Cerebellar nuclear complex (tissue), 1 donor: ENCODE measurements around the gene BCL2L14.

Experiments
- DNase-seq, 2 experiments: peaks; one replicate each; lab custom pipeline; 2025; lab: John Stamatoyannopoulos, UW

The BCL2L14 gene

DNA sequence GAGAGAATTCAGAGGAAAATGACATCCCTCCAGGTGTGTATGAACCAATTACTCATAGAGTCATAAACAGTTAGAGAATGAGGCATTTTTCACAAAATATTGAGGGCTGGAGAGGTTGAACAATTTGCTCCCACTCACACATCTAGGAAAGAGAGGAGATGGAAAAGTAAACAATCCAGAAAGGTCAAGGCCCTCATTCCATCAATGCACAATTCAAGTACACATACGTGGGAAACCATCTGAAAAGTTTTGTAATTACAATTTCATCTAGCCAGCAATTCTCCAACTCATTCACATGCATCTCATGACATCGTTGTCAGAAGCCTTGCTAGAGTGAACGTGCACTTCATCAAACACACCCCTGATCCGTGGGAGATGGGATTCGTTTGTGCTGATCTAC lies 15.7 kb upstream of the BCL2L14 start:
- DNase-seq, result no peak

DNA sequence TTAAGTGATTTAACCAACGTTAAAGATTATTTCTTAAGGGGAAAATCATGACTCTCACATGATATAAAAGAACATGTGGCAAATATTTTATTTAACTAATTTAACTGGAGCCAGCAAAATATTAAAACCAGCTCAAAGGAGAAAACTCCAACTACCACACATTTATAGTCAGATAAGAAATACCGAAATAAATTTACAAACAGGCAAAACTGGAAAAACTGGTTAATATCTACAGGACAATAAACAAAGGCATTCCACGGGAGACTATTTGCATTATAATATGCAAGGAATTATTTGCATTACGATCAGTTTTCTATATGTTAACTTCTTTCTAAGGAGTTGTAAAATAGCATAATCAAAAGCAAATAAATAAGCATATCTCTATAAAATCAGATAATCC lies 13.8 kb upstream of the BCL2L14 start:
- DNase-seq, result no peak

DNA sequence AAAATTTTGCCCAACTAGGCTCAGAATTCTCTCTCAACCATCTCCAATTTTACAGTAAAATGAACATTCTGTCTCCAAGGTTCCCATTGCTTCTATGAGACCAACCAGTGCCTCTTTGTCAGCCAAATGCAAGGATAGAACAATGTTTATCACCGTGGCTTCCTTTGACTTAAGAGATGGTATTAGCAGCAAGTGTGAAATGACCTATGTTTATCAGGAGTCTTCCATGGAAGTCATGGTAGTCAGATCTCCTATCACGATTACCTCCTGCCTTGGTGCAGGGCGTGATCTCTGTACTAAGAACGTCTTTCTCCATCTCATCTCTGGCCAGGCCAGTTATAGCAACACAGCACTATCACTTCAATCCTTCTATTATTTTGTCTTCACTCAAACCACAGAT lies 6.1 kb upstream of the BCL2L14 start:
- no peak for DNase-seq

DNA sequence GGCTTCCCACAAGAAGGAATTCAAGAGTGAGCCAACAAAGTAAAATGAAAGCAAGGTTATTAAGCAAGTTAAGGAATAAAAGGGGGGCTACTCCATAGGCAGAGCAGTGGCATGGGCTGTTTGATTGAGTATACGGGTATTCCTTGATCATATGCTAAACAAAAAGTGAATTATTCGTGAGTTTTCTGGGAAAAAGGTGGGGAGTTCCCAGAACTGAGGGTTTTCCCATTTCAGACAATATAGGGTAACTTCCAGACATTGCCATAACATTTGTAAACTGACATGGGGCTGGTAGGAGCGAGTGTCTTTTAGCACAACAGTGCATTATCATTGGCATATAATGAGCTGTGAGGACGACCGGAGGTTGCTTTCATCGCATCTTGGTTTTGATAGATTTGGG lies 2.0 kb upstream of the BCL2L14 start:
- no peak for DNase-seq

DNA sequence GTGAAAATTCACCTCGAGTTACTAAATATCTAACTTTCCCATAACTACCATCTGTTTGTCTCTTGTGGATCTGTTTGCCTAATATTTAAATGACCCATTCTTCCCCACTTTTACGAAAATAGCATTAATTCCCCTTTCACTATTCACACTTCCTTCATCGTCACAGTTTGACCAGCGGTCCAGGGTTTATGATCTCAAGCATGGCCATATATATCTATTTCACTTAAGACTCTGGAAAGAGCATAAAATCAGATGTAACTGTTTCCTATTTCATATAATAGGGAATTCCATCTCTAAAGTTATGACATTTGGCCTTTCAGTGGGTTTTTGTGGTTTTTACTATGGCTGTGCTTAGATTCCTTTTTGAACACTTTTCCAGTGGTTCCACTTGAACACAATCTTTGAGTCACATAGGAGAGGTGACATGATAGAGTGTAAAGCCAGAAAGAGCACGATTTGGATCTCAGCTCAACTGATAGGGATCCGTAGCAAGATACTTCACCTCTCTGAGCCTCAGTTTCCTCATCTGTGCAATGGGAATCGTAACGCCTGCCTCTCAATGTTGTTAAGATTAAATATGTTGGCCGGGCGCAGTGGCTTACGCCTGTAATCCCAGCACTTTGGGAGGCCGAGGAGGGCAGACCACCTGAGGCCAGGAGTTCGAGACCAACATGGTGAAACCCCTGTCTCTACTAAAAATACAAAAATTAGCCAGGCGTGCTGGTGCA lies 754 bp upstream of the BCL2L14 start:
- DNase-seq, result no peak

DNA sequence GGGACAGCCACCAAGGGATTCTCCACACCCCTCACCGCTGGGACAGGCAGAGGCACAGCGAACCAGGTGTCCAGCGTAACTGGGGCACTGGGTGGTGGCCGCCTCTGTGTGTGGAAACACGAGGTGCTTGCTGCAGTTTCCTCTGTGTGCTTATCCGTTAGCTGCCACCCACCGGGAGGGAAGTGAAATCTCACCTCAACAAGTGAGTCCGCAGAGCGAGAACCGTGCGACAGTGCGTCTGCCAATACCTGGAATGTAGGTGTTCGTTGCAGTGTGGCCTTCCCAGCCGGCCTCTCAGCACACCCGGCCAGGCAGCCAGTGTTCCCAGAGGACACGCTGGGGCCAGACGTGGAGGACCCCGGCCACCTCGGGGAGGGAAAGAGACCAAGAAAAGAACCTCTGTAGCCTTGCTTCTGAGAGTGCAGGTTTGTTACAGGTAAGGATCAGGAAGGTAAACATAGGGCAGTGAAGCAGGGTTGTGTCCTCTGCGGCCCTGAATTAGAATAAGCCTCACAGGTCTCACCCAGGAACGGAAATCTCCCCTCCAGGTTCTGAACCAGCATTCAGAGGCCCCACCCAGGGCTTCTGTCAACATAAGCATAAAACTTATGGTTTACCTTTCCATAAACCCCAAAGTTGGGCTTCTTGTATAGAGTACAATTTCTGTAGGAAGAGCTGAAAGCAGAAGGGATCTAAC lies 1.5 kb downstream of the BCL2L14 start:
- DNase-seq, result no peak

DNA sequence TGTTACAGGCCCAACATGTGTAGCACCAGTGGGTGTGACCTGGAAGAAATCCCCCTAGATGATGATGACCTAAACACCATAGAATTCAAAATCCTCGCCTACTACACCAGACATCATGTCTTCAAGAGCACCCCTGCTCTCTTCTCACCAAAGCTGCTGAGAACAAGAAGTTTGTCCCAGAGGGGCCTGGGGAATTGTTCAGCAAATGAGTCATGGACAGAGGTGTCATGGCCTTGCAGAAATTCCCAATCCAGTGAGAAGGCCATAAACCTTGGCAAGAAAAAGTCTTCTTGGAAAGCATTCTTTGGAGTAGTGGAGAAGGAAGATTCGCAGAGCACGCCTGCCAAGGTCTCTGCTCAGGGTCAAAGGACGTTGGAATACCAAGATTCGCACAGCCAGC lies 8.6 kb downstream of the BCL2L14 start:
- no peak for DNase-seq

DNA sequence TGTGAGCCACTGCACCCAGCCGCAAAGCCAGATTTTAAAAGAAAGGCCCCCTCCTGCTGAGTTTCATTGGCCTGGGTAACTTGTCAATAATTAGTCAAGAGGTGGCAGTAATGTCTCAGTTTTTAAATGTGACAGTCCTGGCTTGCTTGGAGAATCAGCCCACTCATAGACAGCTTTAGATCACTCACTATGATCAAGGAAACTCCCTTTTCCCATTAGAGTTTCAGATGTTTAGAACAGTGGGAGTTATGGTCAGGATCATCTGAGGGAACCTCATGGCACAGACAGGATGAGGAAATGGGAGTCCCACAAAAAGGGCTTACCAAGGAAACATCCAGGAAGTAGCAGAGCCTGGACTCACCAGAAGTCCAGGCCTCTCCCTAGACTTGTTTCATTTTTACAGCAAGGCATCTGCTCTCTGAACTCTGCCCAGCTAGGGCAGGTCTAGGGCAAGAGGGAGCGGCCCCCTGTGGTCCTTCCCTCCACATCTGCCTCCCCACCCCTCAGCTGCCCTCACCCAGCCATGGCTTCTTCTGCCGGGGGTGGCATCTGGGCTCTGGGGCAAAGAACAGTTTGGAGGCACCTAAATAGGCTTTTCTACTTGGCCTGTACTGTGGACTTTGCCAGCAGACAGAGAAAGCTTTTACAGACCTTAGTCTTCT lies 11.2 kb downstream of the BCL2L14 start:
- no peak for DNase-seq

DNA sequence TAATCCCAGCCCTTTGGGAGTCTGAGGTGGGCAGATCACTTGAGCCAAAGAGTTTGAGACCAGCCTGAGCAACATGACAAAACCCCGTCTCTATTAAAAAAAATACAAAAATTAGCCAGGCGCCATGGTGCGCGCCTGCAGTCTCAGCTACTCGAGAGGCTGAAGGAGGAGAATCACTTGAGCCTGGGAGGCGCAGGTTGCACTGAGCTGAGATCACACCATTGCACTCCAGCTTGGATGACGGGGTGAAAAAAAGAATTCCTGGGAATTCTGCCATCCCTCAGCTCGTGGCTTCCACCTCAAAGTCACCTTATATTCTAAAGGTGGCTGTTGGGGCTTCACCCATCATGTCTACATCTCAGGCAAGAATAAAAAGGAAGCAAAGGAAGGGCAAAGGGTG lies 12.9 kb downstream of the BCL2L14 start:
- DNase-seq, result no peak

DNA sequence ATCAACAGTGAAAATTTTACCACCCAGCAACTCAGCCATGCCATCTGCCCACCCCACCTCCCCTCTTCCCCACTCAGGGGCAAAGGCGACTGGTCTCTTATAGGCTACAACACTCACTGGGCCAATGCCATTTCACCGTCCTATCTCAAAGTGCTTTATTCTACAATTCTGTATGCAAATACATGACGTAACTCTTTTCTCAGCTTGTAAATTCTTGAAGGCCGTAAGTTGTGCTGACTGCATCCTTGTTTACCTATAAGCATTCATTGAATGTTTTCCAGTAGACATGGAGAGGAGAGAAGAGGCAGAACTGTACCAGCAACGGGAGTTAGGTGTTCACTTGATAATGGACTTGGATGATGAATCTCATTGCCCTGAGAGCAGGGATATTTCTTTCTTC lies 15.6 kb downstream of the BCL2L14 start:
- no peak for DNase-seq

DNA sequence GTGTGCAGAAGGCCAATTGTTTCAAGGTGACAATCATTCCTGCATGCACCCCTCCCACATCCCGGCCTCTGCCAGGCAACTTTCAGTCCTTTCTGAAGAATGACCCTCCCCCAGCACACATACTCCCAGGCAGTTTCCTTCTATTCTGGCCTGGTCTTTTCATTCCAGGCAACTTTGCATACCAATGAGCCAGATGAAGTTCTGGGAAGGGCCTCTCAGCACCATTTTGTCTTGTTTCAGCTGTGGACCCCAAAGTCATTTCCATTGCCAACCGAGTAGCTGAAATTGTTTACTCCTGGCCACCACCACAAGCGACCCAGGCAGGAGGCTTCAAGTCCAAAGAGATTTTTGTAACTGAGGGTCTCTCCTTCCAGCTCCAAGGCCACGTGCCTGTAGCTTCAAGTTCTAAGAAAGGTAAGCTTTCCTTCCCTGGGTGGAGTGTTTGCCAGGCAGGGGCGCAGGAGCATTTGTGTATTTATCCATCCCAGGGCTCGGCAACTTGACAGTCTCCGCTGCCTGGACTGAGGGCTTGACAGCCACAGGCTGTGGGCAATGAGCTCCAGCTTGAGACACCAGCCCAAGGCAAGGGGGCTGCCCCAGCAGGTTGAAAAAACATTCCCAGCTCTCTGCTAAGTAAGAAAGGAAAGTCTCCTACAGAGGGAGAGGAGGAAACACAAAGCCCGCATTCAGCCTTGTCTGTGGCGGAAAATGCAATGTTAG lies 16.4 kb downstream of the BCL2L14 start:
- no peak for DNase-seq

DNA sequence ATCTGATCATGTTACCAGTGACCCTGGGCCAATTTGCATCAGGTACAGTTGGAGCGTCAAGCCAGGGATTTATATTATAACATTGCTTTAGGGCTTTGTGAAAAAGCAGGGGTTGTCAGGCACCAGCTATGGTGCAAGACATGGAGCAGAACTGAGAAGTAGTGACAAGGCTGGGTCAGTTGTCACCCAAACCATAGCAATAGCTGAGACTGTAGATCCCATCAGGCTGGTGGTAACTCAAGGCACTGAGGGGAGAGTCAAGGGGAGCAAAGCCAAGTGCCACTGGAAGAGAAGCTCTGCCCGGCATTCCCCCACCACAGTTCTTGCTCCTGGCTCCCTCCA lies 16.9 kb downstream of the BCL2L14 start:
- no peak for DNase-seq

DNA sequence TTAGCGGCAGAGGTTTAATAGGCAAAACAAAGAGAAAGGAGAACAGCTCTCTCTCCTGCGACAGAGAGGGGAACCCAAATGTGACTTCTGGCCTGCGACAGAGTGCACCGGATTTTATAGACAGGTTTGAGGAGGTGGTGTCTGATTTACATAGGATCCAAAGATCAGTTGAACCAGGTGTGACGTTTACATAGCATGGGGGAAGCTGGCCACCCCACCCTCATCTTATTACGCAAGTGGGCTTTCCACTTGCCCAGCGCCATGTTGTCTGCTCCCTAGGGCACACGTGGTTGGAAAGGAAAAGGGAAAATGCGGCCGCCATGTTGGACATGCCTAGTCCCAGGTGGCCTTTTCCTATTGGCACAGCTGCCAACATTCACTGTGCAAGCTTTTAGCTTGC lies 17.4 kb downstream of the BCL2L14 start:
- DNase-seq, result no peak

DNA sequence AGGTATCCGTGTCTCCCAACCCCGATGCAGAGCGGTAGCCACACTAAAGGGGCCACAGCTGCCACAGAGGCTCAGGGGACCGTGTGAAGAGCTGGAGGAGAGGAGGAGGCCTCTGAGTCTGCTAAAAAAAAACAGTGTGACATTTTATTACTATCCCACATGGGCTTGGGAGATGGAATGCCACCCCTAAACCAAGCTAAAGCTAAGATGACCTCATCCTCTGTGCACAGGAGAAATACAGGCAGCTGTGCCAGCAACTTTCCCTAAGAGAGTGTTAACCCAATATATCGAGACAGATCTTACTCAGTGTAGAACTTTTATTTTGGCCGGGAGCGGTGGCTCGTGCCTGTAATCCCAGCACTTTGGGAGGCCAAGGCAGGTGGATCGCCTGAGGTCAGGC lies 18.0 kb downstream of the BCL2L14 start:
- no peak for DNase-seq

DNA sequence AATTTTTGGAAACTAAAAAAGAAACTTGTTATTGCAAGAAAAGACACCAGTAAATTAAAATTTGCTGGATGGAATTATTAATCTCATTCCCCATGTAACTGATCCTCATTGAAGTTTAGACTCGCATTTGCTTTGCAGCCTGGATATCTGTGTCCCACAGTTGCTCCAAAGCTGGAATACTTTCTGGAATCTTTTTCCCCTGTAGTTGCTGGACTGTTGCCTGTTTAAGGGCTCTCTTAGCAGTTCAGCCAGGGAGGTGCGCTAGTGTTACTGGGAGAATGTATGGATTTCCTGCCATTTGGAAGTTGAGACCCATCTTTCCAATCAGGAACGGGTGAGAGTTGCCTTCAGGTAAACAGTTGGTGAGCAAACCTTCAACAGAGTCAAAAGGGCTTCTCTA lies 20.3 kb downstream of the BCL2L14 start:
- no peak for DNase-seq

DNA sequence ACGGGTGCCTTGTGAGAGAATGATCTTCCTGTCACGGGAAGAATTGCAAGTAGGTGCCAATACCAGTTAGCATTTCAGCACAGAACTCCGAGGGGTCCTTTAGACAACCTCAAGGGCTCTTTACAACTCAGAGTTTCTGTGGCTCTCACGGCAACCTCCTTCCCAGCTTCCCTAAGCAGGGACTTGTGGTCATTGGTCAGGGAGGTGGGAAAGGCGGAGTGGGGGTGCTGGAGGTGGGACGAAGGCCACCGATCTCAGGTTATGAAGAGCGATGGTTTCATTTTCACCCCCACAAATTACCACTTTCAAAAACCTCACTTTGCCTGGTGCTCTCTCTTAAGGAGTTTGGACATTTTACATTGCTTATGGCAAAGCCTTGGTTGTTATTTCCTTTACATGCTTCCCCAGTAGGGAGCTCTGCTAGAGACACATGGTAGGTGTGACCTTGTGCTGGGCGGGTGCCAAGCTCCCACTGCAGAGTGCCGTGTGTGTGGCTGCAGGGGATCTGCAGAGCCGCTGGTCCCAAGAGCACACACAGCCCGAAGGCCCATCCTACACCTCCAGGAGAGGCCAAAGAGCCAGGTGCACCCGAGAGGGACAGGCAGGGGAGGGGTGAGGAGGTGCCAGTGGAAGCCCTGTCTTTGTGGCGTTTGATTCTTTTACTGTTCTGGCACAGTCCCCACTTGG lies 21.4 kb downstream of the BCL2L14 start:
- DNase-seq, result no peak

DNA sequence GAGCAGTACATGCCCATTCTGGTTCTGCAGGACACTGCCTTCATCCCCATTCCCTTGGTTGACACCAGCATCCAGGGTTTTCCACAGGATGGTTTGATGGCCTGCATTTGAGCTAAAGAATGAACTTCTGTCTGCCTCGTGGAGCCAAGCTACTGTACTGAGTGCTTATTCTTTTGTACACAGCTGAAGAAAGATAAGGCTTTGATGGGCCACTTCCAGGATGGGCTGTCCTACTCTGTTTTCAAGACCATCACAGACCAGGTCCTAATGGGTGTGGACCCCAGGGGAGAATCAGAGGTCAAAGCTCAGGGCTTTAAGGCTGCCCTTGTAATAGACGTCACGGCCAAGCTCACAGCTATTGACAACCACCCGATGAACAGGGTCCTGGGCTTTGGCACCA lies 23.7 kb downstream of the BCL2L14 start:
- no peak for DNase-seq

DNA sequence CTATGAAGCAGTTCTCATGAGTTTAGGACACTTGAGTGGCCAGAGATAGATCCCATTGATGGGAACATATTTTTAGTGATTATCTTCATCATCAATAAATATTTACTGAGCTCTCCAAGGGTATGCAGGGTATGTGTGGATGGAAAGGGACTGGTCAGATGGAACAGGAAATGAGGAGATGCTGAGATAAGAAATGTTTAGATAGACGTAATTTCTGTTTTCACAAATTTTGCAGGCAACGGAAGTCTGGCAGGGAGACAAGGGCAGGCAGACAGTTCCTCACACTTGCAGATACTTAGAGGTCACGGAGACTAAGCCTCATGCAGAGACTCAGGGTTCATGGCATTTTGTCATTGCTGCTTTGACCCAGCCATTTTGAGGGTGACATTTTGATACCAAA lies 24.3 kb downstream of the BCL2L14 start:
- no peak for DNase-seq

DNA sequence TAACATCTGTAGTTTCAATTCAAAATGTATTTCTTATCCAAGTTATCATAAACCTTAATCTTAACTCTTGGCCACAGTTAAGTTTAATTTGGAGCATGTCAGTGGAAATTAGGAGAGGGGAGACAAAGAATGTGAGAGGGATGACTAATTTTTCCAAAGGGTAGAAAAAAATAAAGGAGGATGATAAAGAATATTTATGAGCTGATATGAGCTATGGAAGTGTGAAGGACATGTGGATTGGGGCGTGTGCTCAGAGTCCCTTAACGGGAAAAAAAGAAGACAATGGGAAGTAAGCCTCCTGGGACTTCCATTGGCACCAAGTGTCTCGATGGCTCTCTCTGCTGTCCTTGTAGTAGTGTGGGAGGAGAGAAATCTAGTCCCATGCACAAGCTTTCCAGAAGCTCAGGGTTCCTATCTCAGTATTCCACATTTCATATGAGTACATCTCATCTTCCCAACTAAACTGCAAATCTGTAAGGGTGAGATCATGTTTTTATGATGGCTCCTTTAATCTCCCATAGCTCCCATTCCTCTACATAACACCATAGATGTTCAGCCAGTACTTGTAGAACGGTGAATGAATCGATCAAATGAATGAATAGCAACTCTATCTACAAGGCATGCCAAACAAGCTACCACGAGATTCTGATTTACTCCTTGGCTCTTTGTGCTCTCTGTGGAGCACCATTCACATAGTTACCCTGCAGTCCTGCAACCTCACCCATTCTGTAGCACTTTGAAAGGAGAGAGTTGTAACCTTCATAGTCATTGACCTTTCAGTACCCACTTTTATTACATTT lies 27.4 kb downstream of the BCL2L14 start:
- no peak for DNase-seq

DNA sequence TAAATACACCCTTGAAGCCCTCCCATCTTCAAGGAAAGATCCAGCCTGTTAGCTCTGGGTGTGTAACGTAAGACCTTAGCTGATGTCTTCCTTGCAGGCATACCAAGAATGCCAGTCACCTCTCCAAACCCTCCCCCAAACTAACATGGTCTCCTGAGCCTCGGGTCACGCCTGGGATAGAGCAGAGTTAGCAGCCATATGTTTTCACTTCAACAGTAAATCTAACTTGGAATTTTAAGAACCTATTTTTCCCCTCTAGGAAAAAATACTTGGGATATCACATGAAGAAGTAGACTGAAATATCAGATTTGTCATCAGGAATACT lies 27.9 kb downstream of the BCL2L14 start:
- no peak for DNase-seq

DNA sequence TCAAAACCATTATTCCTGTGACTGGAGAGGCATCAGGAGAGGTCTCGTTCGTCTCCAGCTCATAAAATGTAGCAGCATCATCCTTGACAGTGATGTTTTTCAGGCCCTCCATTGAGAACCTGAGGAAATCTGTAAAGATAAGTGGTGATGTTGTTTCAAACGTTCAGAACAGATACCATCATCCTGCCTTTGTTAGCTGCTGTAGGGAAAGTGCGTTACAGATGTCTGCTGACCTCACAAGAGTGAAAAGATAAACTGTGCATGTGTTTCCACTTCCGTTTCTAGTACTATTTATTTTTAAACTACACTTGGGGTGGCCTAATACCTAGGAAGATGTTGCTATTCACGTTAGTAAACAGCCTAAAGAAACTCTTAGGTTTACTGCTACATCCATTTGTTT lies 28.4 kb downstream of the BCL2L14 start:
- no peak for DNase-seq

DNA sequence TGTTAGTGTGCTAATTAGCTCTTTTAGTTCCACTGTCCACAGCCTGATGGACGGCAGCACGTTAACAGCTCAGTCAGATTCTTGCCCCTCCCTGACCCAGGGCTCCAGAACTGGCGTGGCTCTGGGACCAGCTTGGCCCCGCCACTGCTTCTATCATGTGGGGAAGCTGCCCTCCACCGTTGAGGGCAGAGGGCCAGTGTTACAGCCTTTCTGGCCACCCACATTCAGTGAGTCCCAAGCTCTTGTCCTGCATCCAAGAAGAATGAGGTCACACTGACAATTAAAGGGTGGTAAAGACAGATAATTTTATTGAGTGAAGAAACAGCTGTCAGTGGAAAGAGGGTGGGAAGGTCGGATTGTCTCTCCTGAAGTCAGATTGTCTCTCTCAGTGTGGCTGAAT lies 36.9 kb downstream of the BCL2L14 start:
- no peak for DNase-seq
